HCT116 (cell line): ENCODE data around the gene RNF144B.

Experiments
- CEBPB ChIP-seq: IDR thresholded peaks from 2 replicates; pipeline ENCODE4 v1.6.1; 2012; ENCODE audit warnings: low read depth
- CTCF ChIP-seq, 3 experiments: fragments of 200-600 bp in 1 of 3; sonication (generic) in 1 of 3; IDR thresholded peaks in 2 of 3; conservative IDR thresholded peaks in 1 of 3; 2 replicates each; pipeline ENCODE4 v1.5.1; 2012 to 2017; ENCODE audit warnings: low read depth in 2 of 3, low read length in 2 of 3, antibody characterized with exemption in 1 of 3, borderline replicate concordance in 1 of 3, control low read depth in 1 of 3, mild to moderate bottlenecking in 1 of 3, mixed read lengths in 1 of 3, mixed run types in 1 of 3, moderate library complexity in 1 of 3; ENCODE audit not compliant: insufficient read depth in 1 of 3
- EZH2 ChIP-seq: fragments of 200-600 bp; sonication (generic); IDR thresholded peaks from 2 replicates; pipeline ENCODE4 v1.6.1; 2017; ENCODE audit warnings: antibody characterized with exemption, mixed run types
- EZH2phosphoT487 ChIP-seq: fragments of 200-600 bp; IDR thresholded peaks from 2 replicates; pipeline ENCODE4 v1.6.1; 2018; ENCODE audit warnings: antibody characterized with exemption, borderline replicate concordance
- MAX ChIP-seq: IDR thresholded peaks from 2 replicates; pipeline ENCODE4 v1.6.1; 2012
- POLR2A ChIP-seq: IDR thresholded peaks from 2 replicates; pipeline ENCODE4 v1.7.0; 2011; ENCODE audit warnings: borderline replicate concordance; ENCODE audit not compliant: insufficient read depth, insufficient read length; ENCODE audit errors: extremely low read depth
- POLR2AphosphoS5 ChIP-seq: IDR thresholded peaks from 2 replicates; pipeline ENCODE4 v1.6.1; 2011; ENCODE audit warnings: mild to moderate bottlenecking, low read depth, low read length, moderate library complexity
- RAD21 ChIP-seq: IDR thresholded peaks from 2 replicates; pipeline ENCODE4 v1.6.1; 2012; ENCODE audit warnings: low read depth, mild to moderate bottlenecking
- SP1 ChIP-seq: IDR thresholded peaks from 2 replicates; pipeline ENCODE4 v1.6.1; 2012; ENCODE audit warnings: low read depth
- TCF7L2 ChIP-seq: IDR thresholded peaks from 2 replicates; pipeline ENCODE4 v1.7.0; 2011; ENCODE audit warnings: borderline replicate concordance, inconsistent platforms; ENCODE audit not compliant: insufficient read depth, insufficient read length; ENCODE audit errors: extremely low read depth
- ZFX ChIP-seq: fragments of 450-650 bp; IDR thresholded peaks from 2 replicates; pipeline ENCODE4 v1.6.1; 2017

- TF ChIP-seq EZH2 (no peak), CTCF (IDR thresholded peaks at IDR 0.05 in 2 of 3, conservative IDR thresholded peaks at IDR 0.05 in 1 of 3; ENCODE audit: borderline replicate concordance in 1 of 3, insufficient read depth in 1 of 3, low read depth in 2 of 3, low read length in 2 of 3) (no peak), EZH2phosphoT487 (no peak), POLR2A (no peak), MAX (no peak), CEBPB (no peak), POLR2AphosphoS5 (no peak), TCF7L2 (no peak), SP1 (no peak), RAD21 (no peak), ZFX (no peak)
Observed at GRCh38 chr6:18511211-18511610, 124.1 kb downstream of the RNF144B start.
